Vagina (tissue), 2 donors: ENCODE measurements around the gene TEX2.
"Not testable (repeated sequence)": the region's sequence is repeated elsewhere in the genome, so short reads cannot be mapped to it uniquely, and the experiment has no call there.

ENCODE experiments used
- POLR2A ChIP-seq, 2 donors: fragments of 450-650 bp; IDR thresholded peaks; one replicate each; pipeline ENCODE4 v1.6.1; 2017; ENCODE audit warnings: antibody characterized with exemption in 2 of 2, mild to moderate bottlenecking in 2 of 2, moderate library complexity in 2 of 2
- POLR2AphosphoS5 ChIP-seq, 2 donors: sonication (generic); formaldehyde crosslinking; IDR thresholded peaks; one replicate each; pipeline ENCODE4 v1.9.0; 2017; ENCODE audit warnings: antibody characterized with exemption in 2 of 2, mild to moderate bottlenecking in 2 of 2, low read depth in 1 of 2; ENCODE audit not compliant: insufficient read depth in 1 of 2

GRCh38 chr17:64208656-64209055 is 54.4 kb downstream of the TEX2 start:
- TF ChIP-seq POLR2A (IDR thresholded peaks at IDR 0.05); POLR2AphosphoS5 (IDR thresholded peaks at IDR 0.05; ENCODE audit: insufficient read depth in 1 of 2, low read depth in 1 of 2): not testable (repeated sequence)
